NK-92 (cell line): ENCODE measurements around the gene AFMID.
"Not testable (repeated sequence)": the region's sequence is repeated elsewhere in the genome, so short reads cannot be mapped to it uniquely, and the experiment has no call there.

ENCODE experiments used
- DNase-seq: peaks from one replicate; lab custom pipeline; 2025; ENCODE audit not compliant: unreplicated experiment; lab: John Stamatoyannopoulos, UW

Gene AFMID, protein sequence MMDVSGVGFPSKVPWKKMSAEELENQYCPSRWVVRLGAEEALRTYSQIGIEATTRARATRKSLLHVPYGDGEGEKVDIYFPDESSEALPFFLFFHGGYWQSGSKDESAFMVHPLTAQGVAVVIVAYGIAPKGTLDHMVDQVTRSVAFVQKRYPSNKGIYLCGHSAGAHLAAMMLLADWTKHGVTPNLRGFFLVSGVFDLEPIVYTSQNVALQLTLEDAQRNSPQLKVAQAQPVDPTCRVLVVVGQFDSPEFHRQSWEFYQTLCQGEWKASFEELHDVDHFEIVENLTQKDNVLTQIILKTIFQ

DNA sequence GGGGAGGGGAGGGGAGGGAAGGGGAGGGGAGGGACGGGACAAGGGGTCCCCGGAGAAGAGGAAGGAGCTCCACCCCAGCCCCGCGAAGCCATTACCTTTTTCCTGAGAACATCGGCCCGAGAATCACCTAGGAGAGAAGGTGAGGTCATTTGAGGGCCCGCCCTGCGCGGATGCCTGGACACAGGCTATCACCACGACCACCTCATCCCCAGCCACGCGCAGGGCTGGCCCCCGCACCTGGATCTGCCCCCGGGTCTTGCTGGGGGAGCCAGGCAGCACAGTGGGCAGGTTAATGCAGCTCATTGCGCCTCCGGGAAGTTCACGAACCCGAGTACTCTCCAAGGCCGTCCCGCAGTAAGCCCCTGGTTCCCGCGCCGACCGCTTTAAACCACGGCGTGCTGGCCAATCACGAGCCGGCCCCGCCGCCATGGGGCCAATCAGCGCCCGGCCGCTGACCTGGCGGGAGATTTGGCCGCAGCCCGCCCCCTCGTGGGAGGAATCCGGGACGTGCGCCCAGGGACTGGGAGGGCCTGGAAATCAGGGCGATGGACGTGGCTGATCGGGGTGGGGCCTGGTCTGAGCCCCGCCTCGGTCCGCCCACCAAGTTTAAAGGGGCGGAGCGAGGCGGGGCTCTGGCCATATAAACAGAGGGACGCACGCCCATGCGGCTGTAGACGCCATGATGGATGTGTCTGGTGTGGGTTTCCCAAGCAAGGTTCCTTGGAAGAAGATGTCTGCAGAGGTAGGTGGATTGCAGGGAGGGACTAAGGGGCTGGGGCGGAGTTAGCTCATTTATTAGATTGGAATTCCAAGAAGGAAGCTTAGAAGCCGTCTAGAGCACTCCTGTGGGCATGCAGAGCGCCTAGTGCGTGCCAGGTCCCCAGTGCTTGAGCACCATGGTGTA lies at the start of gene AFMID, which contains the start of gene TK1:
TSS of gene AFMID (plus strand) at position 671 of the 904 bp plus-strand sequence. CDS start at position 680, 9 bp downstream.
TSS of gene TK1 (minus strand) at position 361 of the 904 bp plus-strand sequence. CDS start at position 303, 58 bp downstream.
- no peak for DNase-seq

DNA sequence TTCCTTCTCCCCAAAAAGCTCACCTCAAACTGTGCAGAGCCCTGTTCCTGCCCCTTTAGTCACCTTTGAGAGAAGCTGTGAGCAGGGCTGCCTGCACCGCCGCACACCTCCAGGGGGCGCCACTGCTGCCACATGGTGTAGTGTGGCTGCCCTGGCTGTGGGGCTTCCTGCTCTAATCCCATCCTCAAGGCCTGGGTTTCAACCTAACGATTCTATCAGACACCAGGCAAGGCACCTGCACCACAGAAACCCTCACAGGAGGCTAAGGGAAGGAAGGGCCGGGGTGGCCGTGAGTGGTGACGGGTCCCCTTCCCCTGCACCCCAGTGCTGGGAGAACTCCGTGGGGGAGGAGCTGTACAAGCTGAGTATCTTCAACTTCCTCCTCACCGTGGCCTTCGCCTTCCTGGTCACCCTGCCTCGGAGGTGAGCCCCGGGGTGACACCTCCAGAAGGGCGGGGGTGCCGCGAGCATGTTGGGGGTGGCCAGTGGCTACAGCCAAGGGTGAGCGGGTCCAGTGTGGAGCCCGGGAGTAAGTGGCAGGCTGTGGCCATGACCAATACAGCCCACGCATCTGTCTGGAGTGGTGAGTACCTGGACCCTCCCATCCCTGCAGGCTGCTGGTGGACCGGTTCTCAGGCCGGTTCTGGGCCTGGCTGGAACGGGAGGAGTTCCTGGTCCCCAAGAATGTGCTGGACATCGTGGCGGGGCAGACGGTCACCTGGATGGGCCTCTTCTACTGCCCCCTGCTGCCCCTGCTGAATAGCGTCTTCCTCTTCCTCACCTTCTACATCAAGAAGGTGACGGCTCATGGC lies 49.6 kb upstream of the AFMID start:
- DNase-seq: no peak

DNA sequence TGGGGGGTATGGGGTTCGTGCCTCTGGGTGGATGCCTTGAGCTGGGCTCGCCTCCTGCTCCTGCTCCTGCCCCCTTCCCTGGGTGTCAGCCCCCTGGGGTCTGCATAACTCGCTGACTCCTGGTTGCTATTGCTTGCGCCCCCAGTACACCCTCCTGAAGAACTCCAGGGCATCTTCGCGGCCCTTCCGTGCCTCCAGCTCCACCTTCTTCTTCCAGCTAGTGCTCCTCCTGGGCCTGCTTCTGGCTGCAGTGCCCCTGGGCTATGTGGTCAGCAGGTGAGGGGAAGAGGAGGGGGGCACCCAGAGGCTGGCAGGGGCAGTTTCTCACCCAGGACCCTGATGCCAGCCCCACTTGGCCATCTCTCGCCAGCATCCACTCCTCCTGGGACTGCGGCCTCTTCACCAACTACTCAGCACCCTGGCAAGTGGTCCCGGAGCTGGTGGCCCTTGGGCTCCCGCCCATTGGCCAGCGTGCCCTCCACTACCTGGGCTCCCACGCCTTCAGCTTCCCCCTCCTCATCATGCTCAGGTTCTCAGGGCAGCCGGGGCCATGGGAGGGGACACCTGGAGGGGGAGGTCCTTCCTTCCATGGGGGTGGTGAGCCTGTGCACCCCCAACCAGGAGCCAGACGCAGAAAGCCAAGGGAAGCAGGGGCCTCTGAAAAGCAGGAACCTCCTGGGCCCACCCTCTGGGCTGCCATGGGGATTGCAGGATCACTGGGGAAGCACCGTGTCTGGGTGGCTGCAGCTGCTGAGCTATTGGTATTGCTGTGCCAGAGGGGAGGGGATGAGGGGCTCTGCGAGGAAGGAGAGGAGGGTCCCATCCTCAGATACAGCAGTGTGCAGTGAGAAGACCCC lies 48.7 kb upstream of the AFMID start:
- DNase-seq: no peak

DNA sequence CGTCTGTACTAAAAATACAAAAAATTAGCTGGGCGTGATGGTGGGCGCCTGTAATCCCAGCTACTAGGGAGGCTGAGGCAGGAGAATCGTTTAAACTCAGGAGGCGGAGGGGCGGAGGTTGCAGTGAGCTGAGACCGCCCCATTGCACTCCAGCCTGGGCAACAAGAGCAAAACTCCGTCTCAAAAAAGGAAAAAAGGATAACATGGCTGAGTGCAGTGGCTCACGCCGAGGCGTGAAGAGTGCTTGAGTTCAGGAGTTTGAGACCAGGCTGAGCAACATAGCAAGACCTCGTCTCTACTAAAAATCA lies 47.3 kb upstream of the AFMID start:
- DNase-seq: not testable (repeated sequence)

DNA sequence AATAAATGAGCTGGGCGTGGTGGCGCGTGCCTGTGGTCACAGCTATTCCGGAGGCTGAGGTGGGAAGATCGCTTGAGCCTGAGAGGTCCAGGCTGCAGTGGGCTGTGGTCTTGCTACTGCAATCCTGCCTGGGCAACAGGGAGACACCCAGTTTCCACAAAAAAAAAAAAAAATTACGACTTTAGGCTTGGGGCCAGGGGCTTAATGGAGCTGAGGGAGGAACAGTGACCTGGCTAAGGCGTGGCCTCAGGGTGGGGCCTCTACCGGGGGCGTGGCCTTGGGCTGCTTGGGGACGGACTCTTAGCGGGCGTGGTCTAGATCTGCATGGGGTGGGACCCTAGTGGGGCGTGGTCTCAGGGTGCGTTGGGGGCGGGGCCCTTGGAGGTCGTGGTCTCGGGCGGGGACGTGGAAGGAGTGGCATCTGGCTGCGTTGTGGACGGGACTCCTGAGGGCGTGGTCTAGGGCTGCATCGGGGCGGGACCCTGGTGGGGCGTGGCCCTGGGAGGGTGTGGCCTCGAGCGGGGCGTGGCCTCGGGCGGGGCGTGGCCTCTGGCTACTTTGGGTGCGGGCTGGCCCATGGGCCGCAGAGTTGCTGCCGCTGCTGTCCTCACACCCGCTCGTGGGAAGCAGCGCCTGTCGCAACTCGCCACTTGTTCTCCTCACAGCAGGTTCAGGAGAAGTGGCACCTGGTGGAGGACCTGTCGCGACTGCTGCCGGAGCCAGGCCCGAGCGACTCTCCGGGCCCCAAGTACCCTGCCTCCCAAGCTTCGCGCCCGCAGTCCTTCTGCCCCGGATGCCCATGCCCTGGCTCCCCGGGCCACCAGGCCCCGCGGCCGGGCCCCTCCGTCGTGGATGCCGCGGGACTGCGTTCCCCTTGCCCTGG lies 46.8 kb upstream of the AFMID start:
- DNase-seq: peak; percentile 56

DNA sequence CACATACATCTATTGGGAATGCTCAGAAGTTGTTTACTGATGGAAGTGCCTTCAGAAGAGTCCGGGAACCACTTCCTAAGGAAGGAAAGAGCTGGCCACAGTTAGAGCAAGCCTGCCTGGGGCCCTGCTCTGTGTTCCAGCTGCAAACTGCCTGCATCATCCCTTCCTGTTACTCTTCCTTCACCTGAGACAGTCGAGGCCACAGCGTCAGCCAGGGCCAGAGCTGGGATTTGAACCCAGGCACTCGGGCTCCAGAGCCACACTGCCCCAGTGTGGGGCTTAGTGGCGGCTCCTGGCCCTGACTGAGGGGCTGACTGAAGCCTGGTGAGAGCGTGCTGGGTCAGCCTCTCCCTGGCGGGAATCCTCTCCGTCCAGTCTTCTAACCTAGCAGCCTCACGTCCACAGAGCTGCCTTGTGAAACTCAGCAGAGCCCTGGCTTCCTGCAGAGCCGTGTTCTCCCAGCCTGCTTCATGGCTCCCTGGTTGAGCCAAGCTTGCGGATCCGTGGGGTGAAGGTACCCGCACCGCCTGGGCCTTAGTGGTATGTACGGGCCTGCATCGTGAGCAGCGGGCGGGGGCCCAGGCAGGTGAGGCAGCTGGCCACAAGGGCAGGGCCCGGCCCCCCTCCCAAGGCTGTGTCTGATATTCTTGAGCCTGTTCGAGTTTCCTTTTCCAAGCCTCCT lies 45.6 kb upstream of the AFMID start:
- DNase-seq: no peak

DNA sequence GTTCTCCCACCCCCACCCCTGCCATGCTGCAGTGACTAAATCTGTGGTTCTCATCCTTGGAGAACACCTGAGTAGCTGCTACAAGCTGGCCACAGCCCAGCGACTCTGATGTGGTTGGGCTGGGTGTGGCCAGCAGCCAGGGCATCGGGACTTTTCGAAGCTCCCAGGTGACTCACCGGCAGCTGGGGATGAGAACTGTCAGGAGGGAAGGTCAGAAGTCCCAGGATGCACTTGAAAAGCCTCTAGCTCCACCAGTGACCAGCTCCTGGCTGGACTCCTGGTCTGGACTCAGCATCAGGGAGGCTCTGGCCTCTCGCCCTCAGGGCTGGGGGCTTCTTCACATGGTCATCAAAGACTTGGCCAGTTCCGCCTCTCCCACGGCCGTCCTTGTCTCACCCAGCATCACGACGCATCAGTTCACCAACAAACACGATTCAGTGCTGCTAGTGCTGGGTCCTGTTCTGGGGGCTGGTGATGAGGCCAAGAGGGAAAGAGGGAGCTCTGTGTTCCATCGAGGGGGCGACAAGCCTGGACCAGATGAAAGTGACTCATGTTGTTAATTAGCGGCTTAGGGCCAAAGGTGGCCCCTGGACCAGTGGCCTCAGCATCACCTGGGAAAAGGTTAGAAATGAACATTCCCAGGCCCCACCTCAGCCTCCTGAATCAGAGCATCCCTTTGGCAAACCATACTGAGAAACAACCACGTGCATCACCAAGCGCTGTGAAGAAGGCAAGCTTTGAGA lies 44.9 kb upstream of the AFMID start:
- DNase-seq: no peak

DNA sequence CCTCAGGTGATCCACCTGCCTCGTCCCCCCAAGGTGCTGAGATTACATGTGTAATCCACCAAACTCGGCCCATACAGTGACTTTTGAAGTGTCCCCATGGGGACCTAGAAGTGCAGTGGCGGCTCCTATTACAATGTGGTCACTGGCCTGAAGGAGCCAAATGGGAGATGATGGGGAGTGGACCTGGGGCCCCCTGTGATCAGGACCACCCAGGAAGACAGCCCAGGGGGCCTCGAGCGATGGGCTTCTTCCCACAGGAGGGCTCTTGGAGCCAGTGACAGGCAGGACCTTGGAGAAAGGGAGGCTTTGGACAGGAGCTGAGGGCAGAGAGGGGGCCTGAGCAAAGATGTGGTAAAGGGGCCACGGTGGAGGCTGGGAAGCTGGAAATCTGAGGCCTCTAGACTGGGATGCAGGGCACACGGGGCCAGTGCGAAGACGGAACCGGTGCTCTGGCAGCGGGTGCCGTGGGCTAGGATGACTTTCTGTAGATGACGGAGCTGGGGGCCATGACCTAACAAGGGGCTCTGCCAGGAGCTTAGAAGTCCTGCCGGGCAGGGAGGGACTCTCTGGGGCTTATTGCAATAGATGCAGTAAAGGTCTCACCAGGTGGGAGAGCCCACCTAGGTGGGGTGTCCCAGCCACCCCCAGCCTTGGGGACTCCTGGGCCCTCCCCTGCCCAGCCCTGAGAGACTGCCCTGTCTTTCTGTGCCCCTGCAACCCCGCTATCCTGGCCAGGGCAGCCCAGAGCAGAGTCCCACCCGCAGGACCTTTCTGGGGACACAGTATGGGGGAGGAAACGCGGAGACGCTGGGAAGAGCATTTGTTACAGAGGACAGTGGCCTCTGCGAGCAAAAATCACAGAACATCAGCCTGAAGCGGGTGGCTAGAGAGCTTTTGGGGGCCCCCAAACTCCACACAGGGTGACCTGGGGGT lies 43.7 kb upstream of the AFMID start:
- no peak for DNase-seq

DNA sequence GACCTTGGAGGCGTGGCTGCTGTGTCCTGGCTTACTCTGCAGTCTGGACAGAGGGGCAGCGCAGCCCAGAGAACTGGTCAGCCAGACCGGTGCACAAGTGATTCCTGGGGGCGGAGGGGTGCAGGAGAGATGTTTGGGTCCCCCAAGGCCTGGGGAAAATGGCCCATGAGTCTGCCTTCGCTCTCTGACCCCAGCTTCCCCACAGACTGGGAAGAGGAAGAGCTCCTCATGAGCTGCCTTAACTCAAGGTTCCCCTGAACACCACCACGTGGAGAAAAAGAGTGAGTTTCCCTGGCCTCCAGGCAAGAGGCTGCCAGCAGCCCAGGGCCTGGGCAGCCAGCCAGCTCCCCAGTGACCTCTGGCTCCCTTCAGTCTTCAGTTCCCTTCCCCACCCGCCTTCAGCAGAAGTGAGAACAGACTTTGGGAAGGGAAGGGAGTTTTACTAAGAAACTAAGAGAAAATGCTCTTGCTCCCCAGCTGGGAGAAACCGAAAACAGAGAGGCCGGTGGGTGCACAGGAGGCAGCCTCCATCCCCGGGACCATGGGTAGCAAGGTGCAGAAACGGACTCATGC lies 42.9 kb upstream of the AFMID start:
- no peak for DNase-seq

DNA sequence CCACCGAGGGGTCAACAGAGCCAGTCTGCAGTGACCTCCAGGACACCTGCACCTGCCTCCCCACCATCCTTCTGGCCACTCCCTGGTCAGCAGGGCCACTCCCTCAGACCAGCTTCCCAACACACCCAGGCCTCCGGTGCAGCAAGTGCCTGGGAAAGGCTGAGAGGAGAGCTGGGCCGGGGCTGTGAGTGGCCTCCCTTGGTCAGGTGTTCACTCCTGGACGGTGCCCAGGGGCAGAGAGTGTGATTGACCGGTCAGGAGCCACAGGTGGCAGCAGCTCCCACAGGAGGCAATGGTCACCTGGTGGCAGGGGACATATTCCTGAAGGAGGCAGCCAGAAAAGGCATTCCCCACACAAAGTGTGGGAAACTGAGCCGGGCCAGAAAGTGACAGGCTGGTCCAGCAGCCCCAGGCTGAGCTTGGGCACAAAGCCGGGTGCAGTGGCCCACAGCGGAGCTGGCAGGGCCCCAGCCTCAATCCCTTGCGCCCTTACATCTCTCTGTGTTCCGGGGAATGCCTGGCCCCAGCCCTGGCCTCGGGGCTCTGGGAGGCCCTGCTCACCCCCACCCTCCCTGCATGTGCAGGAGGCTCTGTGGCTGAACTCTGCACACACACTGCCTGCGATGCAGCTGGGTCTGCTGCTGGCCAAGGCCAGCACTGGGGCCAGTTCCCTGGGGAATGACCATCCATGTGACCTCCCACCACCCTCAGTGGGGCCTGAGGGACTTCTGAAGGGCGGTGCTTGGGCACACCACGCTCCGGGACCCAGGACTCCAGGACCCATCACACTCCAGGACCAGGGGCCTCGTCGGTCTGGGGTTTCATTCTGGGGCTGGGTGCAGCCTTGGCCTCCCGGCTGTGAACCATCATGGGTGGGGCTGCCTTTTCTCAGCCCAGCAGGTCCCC lies 42.2 kb upstream of the AFMID start:
- DNase-seq: no peak

DNA sequence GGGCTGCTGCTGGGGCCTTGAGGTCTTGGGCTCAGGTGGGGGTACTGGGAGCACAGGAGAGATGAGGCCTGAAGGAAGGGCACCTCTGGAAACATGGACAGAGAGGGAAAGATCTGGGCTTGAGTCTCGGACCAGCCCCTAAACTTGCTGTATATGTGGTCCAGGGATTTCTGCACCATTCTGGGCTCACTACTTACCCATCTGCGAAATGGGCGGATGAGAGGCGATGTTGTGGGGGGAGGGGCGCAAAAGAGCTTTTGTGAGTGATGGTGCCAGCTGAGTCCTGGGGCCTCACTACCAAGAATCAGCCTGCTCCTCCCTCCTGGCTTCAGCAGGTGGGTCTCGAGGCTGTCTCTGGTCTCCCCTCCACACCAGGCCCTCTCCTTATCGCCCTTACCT lies 40.7 kb upstream of the AFMID start:
- no peak for DNase-seq

DNA sequence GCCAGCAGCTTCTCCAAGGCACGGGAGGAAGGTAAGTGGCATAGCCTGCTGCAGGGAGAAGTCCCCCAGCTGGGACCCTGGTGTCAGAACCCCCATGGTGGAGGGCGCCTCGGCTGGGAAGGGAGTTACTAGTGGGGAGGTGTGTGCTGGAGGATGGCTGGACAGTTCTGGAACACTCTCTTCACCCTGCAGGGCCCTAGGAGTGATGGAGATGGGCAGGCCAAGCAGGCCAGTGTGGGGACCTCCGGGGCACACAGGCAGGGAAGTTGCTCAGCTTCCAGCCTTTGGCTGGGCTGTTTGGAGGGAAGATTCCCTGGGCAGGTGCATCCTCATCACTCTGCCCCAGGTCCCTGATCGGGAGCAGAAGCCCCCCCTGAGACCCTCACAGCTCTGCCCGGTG lies 40.3 kb upstream of the AFMID start:
- DNase-seq: no peak

DNA sequence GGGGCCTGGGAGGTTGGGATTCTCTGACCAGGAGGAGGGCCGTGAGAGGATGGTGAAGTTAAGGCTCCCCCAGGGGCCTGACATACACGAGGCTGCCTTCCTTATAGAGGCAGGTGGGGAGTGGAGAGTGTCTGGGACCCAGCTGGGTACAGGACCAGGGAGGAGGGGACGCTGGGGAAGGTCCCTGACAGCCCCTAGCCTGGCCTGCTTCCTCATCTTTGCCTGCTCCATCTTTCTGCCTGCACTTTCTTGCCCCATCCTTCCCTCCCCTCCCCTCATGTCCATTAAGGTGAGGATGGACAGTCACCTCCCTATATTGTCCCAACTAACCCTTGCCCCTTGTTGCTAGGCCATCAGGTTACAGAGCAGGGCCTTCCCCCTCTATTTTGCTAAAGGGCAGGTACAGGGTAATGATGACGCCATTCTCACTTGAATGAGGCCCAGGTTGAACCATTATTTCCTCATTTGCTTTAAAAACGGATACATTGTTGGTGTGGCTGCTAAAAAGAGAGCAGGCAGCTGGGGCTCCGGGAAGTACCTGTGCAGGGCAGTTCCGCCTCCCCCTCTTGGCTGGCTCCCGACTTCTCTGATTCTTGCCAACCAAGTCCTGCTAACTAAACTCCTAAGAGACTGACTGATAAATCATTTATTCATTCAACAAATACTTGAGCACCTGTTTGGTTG lies 39.7 kb upstream of the AFMID start:
- no peak for DNase-seq

DNA sequence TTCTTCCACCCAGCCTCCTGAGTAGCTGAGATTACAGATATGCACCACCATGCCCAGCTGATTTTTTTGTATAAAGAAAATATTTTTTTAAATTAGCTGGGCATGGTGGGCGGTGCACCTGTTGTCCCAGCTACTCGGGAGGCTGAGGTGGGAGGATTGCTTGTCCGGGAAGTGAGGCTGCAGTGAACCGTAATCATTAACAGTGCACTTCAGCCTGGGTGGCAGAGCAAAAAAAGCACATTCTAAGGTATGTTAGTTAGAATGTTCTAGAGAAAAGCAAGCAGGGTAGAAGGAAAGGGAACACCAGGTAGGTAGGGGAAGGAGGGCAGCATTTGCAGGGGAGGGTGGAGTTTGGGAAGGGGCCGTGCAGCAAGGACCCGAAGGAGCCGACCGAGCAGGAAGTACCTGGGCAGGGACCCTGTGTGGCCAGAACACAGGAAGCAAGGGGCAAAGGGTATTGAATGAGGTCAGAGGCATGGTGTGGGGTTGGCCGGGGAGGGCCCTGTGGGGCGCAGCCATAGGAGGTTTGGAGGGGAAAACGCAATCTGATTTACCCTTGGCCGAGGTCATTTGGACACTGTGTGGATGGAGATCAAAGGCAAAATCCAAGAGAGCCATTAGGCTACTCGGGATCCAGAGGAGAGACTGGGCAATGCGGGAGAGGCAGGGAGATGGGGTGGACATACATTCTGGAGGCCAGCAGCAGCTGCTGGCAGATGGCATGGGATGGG lies 38.7 kb upstream of the AFMID start:
- no peak for DNase-seq
